NOMO-1 (cell line): Measurements from ENCODE around the gene SF1.
"Not testable (repeated sequence)": the region's sequence is repeated elsewhere in the genome, so short reads cannot be mapped to it uniquely, and the experiment has no call there.

Experiments
- DNase-seq, 2 experiments: peaks; one replicate each; lab custom pipeline; 2025; ENCODE audit not compliant: unreplicated experiment in 2 of 2; lab: John Stamatoyannopoulos, UW

SF1 gene

DNA sequence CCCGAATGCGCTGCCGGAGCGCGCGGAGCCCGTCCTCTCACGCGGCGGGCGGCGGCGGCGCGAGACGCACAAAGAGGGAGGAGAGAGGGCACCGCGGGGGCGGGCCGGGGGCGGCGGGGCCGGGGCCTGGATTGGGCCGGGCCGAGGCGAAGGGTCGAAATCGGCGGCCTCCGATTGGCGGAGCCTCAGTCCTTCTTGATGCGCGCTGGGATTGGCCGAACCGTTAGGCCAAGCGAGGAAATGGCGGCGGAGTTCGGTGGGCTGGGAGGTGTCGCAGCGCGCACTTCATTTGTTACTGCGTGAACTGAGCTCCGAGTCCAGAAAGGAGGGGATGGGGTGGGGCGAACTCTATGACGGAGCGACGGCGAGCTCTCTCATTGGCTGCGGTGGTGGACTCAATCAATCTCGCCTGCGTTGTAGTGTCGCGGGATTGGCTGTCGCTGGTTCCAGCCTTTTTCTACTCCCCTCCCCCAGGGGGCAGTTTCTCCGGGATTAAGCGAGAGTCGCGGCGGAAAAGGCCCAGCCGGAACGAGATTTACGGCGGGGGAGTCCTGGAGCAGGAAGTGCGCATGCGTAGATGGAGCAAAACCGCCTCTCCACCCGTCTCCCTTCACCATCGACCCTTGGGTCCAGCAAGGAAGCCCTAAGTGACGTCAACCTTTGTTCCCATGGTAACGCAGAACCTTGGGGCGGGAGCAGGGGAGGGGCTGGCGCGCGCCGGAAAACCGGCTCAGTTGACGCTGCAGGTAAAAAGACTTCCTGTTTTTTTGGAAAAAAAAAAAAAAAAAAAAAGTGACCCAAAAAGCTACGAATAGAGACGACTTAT lies at the start of gene SF1:
Gene SF1, minus strand, starts transcription at position 70 of the 826 bp plus-strand sequence. CDS start 150 bp downstream, outside the sequence.
- DNase-seq: peak; percentile 99 to 100

DNA sequence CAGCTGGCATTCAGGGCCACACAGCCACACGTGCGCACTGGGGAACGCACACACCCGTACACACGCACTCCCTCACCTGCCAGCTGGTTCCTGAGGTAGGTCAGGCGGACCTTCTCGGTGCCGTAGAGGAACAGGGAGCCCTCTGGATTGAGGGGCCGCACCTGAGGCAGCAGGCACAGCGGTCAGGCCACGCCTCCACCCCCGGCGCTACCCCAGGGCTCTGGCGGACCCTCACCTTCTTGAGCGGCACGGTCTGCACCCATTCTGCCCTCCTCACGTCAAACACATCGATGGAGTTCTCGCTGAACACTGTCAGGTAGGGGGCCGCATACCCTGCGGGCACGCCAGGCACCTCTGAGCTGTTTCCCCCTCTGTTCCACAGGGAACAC lies 49.1 kb upstream of the SF1 start:
- no peak for DNase-seq

DNA sequence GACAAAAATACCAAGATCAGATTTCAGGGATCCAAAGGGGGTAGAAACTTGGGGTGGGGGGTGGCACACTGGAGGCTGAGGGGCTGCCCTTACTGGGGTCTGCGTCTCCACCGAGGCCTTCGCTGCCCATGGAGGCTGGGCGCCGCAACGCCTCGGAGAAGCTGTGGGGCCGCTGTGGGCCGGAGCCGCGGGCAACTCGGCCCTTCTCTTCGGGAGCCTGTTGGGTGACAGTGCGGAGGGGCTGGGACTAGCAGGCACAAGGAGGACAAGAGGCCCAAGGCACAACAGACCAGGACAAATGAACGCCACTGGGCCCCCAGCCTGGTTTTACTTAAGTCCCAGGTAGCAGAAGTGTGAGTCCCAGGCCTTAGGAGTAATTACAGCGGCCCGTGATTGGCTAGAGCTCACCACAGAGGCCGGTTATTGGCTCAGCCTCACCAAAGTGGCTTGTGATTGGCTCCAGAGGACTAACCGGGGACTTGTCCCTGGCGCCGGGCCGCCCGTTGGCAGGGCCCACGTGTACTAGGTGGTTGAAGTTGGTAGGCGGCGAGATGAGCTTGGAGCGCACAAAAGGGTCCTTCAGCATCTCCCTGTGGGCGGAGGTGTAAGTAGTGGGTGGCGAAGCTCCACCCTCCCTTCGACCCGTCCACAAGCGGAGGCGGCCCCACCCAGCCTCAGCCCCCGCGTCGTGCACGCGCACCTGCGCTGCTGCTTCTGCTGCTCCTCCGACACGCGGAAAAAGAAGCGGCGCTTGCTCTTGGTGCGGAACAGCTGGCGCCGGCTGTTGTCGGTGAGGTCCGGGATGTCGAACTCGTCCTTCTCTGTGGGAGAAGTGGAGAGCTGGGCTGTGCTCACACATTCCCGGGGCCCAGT lies 48.5 kb upstream of the SF1 start:
- DNase-seq: no peak

DNA sequence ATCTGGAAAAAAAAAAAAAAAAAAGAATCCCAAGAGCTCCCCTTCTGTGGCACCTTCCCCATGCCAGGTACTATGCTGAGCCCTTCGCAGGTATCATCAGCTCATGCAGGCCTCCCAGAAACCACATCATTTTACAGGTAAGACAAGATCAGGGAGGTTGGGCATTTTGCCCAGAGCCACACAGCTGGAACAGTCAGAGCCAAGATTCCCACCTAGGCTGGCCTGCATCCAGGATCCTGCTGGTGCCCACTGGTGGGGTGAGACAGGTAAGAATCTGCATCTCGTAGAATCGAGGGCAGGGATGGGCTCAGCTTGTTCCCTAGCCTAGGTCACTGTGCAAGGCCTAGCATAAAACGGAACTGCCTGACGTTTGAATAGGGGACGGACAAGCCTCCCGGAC lies 47.7 kb upstream of the SF1 start:
- no peak for DNase-seq

- no peak for DNase-seq
These were observed 45.3 kb upstream of the SF1 start for GRCh38 chr11:64823568-64824119.

- DNase-seq: no peak
These were observed 39.1 kb upstream of the SF1 start for GRCh38 chr11:64817476-64817875.

GRCh38 chr11:64815433-64815832 lies 37.1 kb upstream of the SF1 start:
- DNase-seq: not testable (repeated sequence)

DNA sequence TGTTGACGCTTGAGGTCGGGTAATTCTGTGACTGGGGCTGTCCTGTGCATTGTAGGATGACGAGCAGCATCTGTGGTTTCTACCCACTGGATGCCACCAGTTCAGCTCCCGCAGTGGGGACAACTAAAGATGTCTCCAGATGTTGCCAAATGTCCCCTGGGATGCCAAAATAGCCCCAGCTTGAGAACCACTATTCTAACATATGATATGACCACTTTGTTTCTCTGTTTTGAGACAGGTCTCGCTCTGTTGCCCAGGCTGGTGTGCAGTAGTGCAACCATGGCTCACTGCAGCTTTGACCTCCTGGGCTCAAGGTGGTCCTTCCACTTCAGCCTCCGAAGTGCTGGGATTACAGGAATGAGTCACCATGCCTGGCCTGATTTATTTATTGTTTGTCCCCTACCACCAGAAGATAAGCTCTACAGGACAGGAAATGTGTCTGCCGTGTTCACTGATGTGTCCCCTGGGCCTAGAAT lies 36.4 kb upstream of the SF1 start:
- DNase-seq: no peak

GRCh38 chr11:64813826-64814225 lies 35.5 kb upstream of the SF1 start:
- DNase-seq: no peak

DNA sequence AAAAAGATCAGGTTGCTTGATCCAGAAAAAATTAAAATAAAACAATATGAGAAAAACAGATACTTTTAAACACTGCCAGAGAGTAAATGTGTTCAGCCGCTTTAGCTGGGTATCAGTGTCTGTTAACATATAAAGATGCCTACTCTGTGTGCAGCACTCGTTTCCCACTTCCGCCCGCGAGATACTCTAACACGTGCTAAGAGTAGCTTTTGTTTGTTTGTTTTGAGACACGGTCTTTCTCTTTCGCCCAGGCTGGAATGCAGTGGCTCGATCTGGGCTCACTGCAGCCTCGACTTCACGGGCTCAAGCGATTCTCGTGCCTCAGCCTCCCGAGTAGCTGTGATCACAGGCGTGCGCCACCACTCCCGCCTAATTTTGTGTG lies 32.5 kb upstream of the SF1 start:
- DNase-seq: no peak

- DNase-seq: peak; percentile 98
These were observed 32.0 kb upstream of the SF1 start, which contains the start of gene MEN1 for GRCh38 chr11:64810271-64810890. Gene MEN1, minus strand, starts transcription at chr11:64810551. Its CDS starts 442 bp downstream, at chr11:64810109.

DNA sequence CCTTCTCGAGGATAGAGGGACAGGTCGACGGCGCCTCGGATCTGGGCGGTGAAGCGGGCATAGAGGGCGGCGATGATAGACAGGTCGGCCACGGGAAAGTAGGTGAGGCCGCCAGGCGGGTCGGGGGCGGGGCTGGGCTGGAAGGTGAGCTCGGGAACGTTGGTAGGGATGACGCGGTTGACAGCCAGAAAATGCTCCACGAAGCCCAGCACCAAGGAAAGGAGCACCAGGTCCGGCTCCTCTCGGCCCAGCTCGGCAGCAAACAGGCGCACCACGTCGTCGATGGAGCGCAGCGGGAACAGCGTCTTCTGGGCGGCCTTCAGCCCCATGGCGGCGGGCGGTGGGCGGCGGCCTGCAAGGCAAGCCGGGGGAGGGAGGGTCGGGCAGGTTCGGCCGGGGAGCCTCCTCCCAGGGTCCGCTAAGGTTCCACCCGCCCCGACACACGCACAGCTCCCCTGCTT lies 31.5 kb upstream of the SF1 start:
- DNase-seq: peak in 1 of 2 experiments; percentile 19

GRCh38 chr11:64805481-64805880 lies 27.1 kb upstream of the SF1 start:
- no peak for DNase-seq

DNA sequence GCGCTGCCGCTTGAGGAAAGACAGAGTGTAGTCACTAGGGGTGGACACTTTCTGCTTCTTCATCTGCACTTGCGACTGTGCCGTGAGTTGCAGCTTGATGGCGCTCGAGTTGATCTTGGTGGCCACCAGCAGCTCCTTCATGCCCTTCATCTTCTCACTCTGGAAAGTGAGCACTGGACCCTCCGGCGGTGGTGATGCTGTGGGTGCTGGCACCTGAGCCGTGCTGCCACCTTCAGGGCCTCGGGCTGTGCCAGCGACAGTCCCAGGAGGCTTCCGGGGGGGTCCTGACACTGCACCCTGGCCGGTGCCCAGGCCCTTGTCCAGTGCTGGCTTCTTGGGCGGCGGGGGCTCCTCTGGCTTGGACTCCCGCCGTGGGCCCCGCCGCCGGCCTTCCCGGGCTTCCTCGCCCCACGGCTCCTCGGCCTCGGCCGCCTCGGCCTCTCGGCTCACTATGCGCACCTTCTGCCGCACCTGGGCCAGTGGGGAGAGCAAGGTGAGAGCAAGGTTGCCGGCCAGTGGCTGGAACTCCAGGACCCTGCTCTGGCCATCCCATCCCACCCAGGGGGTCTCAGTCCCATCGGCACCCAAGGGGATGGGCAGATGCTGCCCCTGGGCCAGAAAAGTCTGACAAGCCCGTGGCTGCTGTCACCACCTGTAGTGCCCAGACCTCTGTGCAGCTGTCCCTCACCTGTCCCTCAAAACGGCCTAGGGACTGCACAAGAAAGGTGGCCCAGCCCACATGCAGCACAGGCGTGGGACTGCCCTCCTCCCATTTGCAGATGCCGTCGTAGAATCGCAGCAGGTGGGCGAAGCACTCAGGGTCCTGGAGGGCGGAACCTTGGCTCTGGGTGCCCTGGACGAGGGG lies 26.2 kb upstream of the SF1 start:
- DNase-seq: no peak

- DNase-seq: no peak
These were observed 25.6 kb upstream of the SF1 start for GRCh38 chr11:64803846-64804345.

- peak; percentile 68 to 86 for DNase-seq
These were observed 25.0 kb upstream of the SF1 start, which contains the start of gene MAP4K2 for GRCh38 chr11:64803158-64803845. Gene MAP4K2, minus strand, starts transcription at chr11:64803214. Its CDS starts 65 bp downstream, at chr11:64803149.

- no peak for DNase-seq
These were observed 24.2 kb upstream of the SF1 start for GRCh38 chr11:64802370-64803157.
